ENCODE results near the gene TWSG1.
"Not testable (repeated sequence)": the region's sequence is repeated elsewhere in the genome, so short reads cannot be mapped to it uniquely, and the experiment has no call there.

Gene TWSG1

DNA sequence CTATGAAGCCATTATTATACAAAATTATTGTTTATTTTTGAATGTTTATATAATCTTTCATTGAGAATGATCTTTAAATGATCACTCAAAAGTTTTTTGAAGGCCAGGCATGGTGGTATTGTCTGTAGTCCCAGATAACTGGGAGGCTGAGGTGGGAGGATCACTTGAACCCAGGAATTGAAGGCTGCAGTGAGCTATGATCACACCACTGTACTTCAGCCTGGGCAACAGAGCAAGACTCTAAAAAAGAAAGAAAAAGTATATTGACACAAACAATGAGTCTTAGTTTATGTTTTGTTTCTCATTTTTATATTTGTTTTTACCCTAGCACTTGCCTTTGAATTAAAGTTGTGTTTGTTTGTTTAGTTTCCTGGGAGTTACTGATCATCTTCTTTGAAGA is 2.3 kb downstream of the TWSG1 start:
- DNase-seq = no peak

DNA sequence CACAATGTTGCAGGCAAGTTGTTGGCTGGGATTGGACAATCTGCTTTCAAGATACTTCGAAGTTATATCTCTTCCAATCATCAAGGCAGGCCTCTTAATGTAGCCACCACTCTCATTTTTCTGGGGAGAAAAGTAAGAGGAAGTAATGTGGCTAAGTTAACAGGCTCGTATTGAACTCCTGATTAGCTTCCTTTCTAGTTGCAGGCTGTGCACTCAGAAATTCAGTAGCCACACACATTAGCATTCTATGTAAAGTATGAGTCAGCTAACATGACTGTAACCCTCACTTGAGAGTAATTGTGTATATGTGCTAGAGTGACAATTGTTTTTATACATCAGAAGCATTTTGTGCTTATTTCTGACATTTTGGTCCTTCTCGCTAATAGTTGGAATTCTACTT is 3.3 kb downstream of the TWSG1 start:
- DNase-seq = no peak

GRCh38 chr18:9340472-9340871 is 5.9 kb downstream of the TWSG1 start:
- DNase-seq = no peak

- DNase-seq = no peak
Measured at GRCh38 chr18:9343577-9343976, 9.0 kb downstream of the TWSG1 start.

DNA sequence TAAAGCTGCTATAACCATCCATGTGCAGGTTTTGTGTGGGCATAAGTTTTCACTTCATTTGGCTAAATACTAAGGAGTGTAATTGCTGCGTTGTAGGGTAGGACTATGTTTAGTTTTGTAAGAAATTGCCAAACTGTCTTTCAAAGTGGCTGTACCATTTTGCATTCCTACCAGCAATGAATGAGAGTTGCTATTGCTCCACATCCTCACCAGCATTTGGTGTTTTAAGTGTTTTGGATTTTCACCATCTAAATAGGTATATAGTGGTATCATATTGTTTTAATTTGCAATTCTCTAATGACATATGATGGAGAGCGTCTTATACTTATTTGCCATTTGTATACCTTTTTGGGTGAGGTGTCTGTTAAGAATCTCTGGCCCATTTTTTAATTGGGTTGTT is 12.2 kb downstream of the TWSG1 start:
- DNase-seq = no peak

DNA sequence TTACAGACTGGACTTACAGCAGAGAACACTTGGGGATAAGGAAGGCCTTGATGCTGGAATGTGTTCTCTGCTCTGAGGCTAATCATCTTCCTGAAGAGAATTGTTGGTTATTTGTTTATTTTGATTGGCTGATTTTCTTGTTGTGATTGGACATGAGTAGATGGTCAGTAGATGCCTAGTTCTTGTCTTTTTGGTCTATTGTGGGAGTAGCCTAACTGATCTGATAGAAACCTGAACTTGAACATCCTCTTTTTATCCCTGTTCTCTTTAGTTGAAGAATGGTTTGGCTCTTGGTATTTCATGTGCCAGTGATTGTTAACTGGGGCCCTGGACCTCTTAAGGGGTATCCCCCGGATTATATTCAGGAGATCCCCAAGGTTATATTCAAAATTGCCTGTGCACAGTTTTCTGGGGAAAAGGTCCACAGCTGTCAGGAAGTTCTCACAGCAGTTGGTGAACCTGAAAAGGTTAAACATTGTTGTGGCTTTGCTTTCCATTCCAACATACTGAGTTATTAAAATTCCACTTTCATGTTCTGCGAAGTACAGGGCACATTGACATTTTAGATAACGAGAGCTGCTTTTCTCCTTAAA is 13.6 kb downstream of the TWSG1 start:
- DNase-seq = no peak

DNA sequence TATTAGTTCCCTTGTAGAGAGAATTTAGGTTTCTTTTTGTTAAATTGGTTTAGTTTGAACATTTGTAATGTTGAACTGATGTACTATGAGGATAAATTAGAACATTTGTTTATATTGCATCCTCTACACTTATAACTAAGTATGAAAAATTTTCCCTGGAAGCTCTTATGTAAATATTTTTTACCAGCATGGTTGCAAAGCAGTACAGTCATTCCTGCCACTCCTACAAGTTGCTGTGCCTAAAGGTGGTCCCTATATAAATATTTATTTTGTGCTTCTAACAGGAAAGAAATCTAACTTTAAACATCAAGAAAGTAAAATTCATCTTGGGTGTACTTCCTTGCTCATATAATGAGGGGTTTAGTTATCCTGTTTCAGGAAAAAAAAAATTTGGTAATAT is 14.2 kb downstream of the TWSG1 start:
- no peak for DNase-seq

DNA sequence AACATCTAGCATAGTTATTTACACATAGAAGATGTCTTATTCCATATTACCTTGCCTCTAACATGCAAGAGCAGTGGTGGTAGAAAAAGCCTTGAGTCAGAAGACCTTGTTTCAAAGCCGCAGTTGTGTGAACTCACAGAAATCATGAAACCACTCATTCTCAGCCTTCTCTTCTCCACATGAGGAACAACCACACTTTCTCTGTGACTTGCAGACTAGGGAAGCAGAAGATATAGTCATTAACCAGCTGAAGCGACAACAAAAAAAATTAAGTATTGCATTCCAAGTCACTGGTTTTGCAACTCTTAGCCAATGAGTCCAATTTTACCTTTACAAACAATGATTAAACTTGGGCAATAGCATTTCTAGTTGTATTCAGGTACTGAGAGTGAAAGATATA is 19.0 kb downstream of the TWSG1 start:
- no peak for DNase-seq

DNA sequence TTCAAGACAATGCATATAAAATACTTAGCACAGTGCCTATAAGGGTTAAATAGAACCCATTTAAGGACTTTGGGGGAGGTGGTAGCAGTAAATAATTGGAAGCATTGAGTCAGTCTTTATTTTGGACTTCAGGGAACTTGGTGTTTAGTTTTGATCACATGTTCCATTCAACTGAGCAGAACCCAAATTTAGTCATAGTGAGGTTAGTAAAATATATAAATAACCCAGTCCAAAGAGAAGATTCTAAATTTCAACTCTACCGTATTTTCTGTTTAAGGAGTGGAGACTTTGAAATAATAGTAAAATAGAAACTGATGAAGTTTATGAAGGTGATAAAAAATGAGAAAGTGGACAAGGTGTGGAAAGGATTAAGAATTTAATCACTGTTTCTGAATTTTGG is 19.7 kb downstream of the TWSG1 start:
- DNase-seq = no peak

- no peak for DNase-seq
Measured at GRCh38 chr18:9356976-9357375, 22.4 kb downstream of the TWSG1 start.

DNA sequence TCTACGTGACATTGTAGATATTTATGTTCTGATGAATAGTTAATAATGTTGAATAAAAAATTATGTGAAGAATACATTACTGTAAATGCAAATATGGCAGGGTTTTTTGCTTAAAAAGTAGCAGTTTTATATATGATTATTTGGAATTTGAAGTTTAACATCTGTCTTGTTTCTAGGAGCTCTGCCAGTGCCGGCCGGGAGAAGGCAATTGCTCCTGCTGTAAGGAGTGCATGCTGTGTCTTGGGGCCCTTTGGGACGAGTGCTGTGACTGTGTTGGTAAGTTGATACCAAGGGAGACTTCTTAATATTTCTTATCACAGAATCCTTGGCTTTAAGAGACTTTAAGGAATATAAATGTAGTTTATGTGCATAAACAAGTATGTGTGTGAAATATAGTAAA is 25.2 kb downstream of the TWSG1 start:
- DNase-seq = no peak

DNA sequence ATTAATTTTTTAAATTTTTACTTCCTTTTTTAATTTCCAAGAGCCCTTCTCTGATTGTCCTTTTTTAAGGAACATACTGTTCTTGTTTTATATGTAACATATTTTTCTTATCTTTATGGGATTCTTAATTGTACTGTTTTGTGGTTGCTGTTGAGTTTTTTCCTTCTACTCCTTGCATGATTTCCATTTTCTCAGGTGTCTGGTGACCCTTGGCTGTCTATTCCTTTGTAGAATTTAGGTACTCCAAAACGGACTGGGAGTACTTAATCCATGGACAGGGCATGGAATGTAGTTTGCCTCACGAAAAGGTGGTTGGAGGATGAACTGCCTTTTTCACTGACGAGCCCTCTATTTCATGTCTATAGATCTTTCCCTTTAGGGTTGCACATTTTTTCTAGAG is 26.6 kb downstream of the TWSG1 start:
- no peak for DNase-seq

DNA sequence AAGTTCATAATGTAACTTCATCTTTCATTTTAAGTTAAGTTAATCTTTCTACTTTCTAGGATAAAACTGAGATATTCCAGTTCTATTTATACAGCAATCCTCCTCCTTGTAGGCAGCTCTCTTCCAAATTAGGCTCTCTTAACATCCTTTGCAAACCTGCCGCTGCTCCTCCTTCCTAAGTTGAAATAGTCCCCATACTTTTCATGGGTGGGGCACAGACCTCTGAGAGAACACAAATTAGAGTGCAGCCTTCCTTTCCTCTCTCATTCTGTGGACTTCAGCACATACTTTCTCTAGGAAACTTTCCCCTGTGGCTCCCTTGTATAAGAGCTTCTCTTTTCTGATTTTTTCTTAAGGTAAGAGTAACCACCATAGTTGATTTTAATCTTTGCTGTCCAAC is 28.3 kb downstream of the TWSG1 start:
- DNase-seq = no peak

GRCh38 chr18:9364242-9364641 is 29.7 kb downstream of the TWSG1 start:
- DNase-seq = no peak

DNA sequence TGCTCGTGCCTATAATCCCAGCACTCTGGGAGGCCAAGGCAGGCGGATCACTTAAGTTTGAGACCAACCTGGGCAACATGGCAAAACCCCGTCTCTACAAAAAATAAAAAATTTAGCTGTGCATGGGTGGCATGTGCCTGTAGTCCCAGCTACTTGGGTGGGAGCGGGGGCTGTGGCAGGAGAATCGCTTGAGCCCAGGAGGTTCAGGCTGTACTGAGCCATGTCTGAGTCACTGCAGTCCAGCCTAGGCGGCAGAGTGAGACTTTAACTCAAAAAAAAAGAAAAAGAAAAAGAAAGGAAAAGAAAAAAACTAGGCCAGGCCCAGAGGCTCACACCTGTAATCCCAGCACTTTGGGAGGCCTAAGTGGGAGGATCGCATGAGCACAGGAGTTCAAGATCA is 30.8 kb downstream of the TWSG1 start:
- no peak for DNase-seq

GRCh38 chr18:9366126-9366714 is 31.6 kb downstream of the TWSG1 start:
- DNase-seq = no peak

DNA sequence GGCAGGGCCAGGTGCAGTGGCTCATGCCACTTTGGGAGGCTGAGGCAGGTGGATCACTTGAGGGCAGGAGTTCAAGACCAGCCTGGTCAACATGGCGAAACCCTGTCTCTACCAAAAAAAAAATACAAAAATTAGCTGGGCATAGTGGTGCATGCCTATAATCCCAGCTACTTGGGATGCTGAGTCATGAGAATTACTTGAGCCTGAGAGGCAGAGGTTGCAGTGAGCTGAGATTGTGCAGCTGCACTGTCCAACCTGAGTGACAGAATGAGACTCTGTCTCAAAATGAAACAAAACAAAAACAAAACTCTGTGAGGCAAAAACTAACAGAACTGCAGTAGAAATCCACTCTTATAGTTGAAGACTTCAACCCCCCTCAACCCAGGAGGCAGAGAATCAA is 38.7 kb downstream of the TWSG1 start:
- not testable (repeated sequence) for DNase-seq

- no peak for DNase-seq
Measured at GRCh38 chr18:9379118-9379517, 44.5 kb downstream of the TWSG1 start.

- no peak for DNase-seq
Measured at GRCh38 chr18:9380101-9380500, 45.5 kb downstream of the TWSG1 start.

DNA sequence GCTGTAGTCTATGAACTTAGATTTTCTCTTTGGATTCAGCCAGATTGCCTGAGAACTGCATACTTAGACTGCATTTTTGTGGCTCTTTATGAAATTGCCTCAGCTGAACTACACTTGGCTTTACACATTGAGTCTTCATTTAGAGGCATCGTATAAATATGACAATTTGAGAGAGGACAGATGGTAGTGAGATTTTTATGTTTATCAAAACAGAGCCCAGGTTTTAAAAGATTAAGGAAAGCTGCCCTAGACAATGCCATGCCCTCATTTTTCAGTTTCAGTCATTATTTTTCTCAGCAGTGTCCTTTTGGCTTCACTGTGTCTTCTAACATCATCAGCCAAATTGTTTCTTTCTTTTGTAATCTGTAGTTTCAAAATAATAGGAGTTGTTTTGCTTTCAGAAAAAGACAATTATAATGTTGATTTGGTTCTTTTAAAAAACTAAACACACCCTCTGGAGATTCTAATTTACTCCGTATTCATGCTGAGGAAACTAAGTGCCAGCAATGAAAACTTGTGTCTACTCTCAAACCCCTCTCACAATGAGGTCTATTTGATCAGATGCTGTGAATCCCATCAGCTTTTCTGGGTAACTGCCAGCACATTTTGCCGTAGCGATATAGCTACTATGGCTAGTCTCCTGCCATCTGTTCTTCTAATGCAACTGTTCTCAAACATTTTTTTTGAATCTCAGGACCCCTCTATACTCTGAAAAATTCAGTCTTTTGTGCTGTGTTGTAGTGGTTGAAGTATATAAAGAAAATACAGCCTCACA is 46.2 kb downstream of the TWSG1 start:
- DNase-seq = no peak

GRCh38 chr18:9386879-9387278 is 52.3 kb downstream of the TWSG1 start:
- DNase-seq = no peak

- no peak for DNase-seq
Measured at GRCh38 chr18:9387891-9388290, 53.3 kb downstream of the TWSG1 start.

- no peak for DNase-seq
Measured at GRCh38 chr18:9389706-9390105, 55.1 kb downstream of the TWSG1 start.

DNA sequence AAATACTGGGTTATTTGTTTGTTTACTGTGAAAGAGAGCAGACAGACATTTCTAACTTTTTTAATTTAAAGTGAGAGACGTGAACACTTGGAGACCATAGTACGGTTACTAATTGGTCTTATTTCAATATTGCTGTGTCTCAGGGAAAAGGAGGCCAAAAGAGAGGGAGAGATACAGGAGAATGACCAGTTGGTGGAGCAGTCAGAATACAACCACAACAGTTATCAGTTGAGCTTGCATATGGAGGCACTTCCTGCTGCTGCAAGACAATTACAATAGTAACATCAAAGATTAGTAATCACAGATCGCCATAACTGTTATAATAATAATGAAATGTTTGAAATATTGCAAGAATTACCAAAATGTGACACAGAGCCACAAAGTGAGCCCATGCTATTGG is 58.2 kb downstream of the TWSG1 start:
- DNase-seq = no peak

DNA sequence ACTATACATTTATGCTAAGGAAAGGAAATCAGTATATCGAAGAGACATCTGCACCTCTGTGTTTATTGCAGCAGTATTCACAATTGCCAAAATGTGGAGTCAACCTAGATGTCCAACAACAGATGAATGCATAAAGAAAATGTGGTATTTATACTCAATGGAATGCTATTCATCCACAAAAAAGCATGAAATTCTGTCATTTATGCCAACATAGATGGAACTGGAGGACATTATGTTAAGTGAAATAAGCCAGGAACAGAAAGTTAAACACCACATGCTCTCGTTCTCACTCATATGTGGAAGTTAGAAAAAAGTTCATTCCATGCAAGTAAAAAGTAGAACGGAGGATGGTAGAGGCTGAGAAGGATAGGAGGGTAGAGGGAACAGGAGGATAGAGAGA is 59.5 kb downstream of the TWSG1 start:
- DNase-seq = no peak
